OCI-LY1 (cell line): ENCODE measurements around the gene DDR1.

ENCODE experiments used
- H2AFZ ChIP-seq: fragments of 200-600 bp; sonication (generic), shearing (Covaris generic); 2 replicates; pipeline ENCODE4 v1.6.0; 2014; ENCODE audit warnings: antibody characterized with exemption, mild to moderate bottlenecking, low read length
- H3F3A ChIP-seq: fragments of 200-600 bp; sonication (generic), shearing (Covaris generic); 2 replicates; pipeline ENCODE4 v1.6.0; 2014; ENCODE audit warnings: mild to moderate bottlenecking, antibody characterized with exemption, low read length, moderate library complexity; ENCODE audit not compliant: insufficient read depth
- H3K27ac ChIP-seq: fragments of 200-600 bp; sonication (generic); 2 replicates; pipeline ENCODE4 v1.5.1; 2014; ENCODE audit warnings: low read length, mixed run types, mild to moderate bottlenecking, low read depth; ENCODE audit not compliant: poor library complexity, severe bottlenecking
- H3K27me3 ChIP-seq: fragments of 200-600 bp; sonication (generic); 2 replicates; pipeline ENCODE4 v1.6.0; 2014; ENCODE audit warnings: antibody characterized with exemption, mild to moderate bottlenecking, low read length, moderate library complexity; ENCODE audit not compliant: insufficient read depth
- H3K36me3 ChIP-seq: fragments of 200-600 bp; sonication (generic); 2 replicates; pipeline ENCODE4 v1.6.1; 2014; ENCODE audit warnings: mild to moderate bottlenecking, antibody characterized with exemption, low read length, moderate library complexity, mixed read lengths; ENCODE audit not compliant: insufficient read depth
- H3K4me1 ChIP-seq: fragments of 200-600 bp; sonication (generic); 2 replicates; pipeline ENCODE4 v1.5.1; 2014; ENCODE audit warnings: mild to moderate bottlenecking, low read length, moderate library complexity; ENCODE audit not compliant: insufficient read depth, severe bottlenecking
- H3K4me2 ChIP-seq: fragments of 200-600 bp; sonication (generic), shearing (Covaris generic); 2 replicates; pipeline ENCODE4 v1.6.1; 2014; ENCODE audit warnings: low read length
- H3K4me3 ChIP-seq: fragments of 200-600 bp; sonication (generic); 2 replicates; pipeline ENCODE4 v1.5.1; 2014; ENCODE audit warnings: low read length, low read depth, mild to moderate bottlenecking, mixed read lengths; ENCODE audit not compliant: poor library complexity, severe bottlenecking
- H3K79me2 ChIP-seq: fragments of 200-600 bp; shearing (Covaris generic); 2 replicates; pipeline ENCODE4 v1.6.1; 2016; ENCODE audit warnings: mixed run types, low read length, mixed read lengths; ENCODE audit not compliant: insufficient read depth
- H3K9ac ChIP-seq: fragments of 200-600 bp; sonication (generic), shearing (Covaris generic); 2 replicates; pipeline ENCODE4 v1.6.1; 2014; ENCODE audit warnings: mild to moderate bottlenecking, low read length, mixed read lengths
- H3K9me2 ChIP-seq: fragments of 200-600 bp; sonication (generic), shearing (Covaris generic); 2 replicates; pipeline ENCODE4 v1.6.1; 2014; ENCODE audit warnings: low read depth, mild to moderate bottlenecking, low read length, mixed read lengths
- H3K9me3 ChIP-seq: fragments of 200-600 bp; shearing (Covaris generic); 2 replicates; pipeline ENCODE4 v1.6.1; 2014; ENCODE audit warnings: low read length, mixed read lengths
- H4K20me1 ChIP-seq: fragments of 200-600 bp; sonication (generic), shearing (Covaris generic); 2 replicates; pipeline ENCODE4 v1.6.0; 2016; ENCODE audit warnings: mild to moderate bottlenecking, low read length; ENCODE audit not compliant: insufficient read depth
- CTCF ChIP-seq: fragments of 200-600 bp; sonication (generic), shearing (Covaris generic); IDR thresholded peaks from 2 replicates; pipeline ENCODE4 v1.5.1; 2017; ENCODE audit warnings: mild to moderate bottlenecking, antibody characterized with exemption, low read length, moderate library complexity, mixed read lengths
- EZH2 ChIP-seq: fragments of 200-600 bp; sonication (generic), shearing (Covaris generic); IDR thresholded peaks from 2 replicates; pipeline ENCODE4 v1.8.0; 2017; ENCODE audit warnings: borderline replicate concordance, mixed run types, mild to moderate bottlenecking, antibody characterized with exemption, low read length, moderate library complexity, mixed read lengths

The DDR1 gene

DNA sequence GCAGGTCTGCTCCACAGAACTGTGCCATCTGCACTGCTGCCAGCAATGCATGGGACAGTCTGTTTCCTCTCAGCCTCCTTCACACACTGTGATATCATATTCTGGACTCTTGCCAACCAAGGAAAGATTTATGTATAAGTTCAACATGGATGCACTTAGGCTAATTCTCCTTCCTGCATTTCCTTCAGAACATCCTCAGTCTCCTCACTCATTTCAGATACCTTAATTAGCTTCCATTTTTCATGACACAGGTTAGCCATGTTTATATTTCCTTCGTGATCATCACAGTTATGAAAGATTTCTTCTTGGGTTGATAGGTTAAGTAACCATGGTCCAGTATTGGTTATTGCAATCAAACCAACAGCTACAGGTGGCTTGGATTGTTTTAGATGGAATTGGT is 46.4 kb upstream of the DDR1 start:
- no peak overlapping the region for H3K4me2 ChIP-seq

GRCh38 chr6:30839671-30840070 is 44.6 kb upstream of the DDR1 start:
- Histone ChIP-seq H3K4me2 (no peak overlapping the region), H3K27ac (no peak overlapping the region), H3F3A (no peaks in the 10 kb centered on the region), H3K9ac (no peak overlapping the region), H3K27me3 (no peaks in the 10 kb centered on the region), H3K4me1 (peaks cover 6% of the 10 kb centered on the region), H2AFZ (no peak overlapping the region), H3K9me2 (no peaks in the 10 kb centered on the region), H4K20me1 (no peaks in the 10 kb centered on the region), H3K9me3 (no peaks in the 10 kb centered on the region), H3K36me3 (no peaks in the 10 kb centered on the region), H3K4me3 (no peak overlapping the region), H3K79me2 (no peaks in the 10 kb centered on the region)
- TF ChIP-seq EZH2 (no peak), CTCF (no peak)

More for the DNA sequence above, 46.4 kb upstream of the DDR1 start:
- Histone ChIP-seq H3K79me2 (no peaks in the 10 kb centered on the region), H2AFZ (no peak overlapping the region), H3K27ac (no peak overlapping the region), H3K4me1 (peaks cover 6% of the 10 kb centered on the region), H3F3A (no peaks in the 10 kb centered on the region), H3K36me3 (no peaks in the 10 kb centered on the region), H3K9ac (no peak overlapping the region), H3K9me3 (no peaks in the 10 kb centered on the region), H3K9me2 (no peaks in the 10 kb centered on the region), H4K20me1 (no peaks in the 10 kb centered on the region), H3K4me3 (no peak overlapping the region), H3K27me3 (no peaks in the 10 kb centered on the region)
- TF ChIP-seq EZH2, result no peak
- TF ChIP-seq CTCF, result no peak

DNA sequence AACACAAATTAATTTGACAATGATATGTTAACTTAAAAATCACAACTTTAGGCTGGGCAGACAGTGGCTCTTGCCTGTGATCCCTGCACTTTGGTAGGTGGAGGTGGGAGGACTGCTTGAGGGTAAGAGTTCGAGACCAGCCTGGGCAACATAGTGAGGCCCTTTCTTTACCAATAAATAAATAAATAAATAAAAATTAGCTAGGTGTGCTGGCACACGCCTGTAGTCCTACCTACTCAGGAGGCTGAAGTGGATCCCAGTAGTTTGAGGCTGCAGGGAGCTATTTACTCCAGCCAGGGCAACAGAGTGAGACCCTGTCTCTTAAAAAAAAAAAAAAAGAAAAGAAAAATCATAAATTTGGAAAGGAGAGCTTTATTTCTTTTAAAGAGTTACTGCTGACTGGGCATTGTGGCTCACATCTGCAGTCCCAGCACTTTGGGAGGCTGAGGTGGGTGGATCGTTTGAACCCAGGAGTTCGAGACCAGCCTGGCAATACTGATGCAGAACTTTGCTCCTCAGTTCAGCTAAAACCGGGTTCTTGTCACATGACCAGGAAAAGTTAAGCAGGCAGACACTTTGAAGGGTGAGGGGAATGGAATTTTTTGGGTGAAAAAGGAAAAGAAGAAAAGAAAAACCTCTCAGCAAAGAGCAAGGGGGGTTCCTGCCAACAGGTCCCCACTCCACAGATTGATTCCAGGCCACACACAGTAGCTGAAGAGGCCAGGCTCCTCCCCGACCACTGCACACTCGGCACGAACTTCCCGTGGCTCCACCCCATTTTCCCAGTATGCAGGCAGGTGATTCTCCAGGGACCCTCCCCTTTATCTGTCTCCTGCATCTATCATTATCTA is 44.0 kb upstream of the DDR1 start:
- Histone ChIP-seq H3K9me3 (no peaks in the 10 kb centered on the region), H3K4me3 (no peak overlapping the region), H3K4me2 (no peak overlapping the region), H4K20me1 (no peaks in the 10 kb centered on the region), H3F3A (no peaks in the 10 kb centered on the region), H3K36me3 (no peaks in the 10 kb centered on the region), H3K9ac (no peak overlapping the region), H3K9me2 (no peaks in the 10 kb centered on the region), H3K4me1 (peaks cover 6% of the 10 kb centered on the region), H3K27me3 (no peaks in the 10 kb centered on the region), H3K27ac (no peak overlapping the region), H2AFZ (no peak overlapping the region), H3K79me2 (no peaks in the 10 kb centered on the region)
- TF ChIP-seq EZH2 (no peak), CTCF (no peak)
